Fibroblast of skin of left quadriceps (primary cell): ENCODE results near the gene POLR2I.
"Not testable (repeated sequence)": the region's sequence is repeated elsewhere in the genome, so short reads cannot be mapped to it uniquely, and the experiment has no call there.

Experiments used
- DNase-seq, 2 experiments: peaks; one replicate each; pipeline ENCODE4 v3.0.0-alpha.2; 2013; ENCODE audit warnings: low read depth in 2 of 2

POLR2I gene

GRCh38 chr19:36131221-36131620 is 16.5 kb upstream of the POLR2I start:
- not testable (repeated sequence) for DNase-seq

DNA sequence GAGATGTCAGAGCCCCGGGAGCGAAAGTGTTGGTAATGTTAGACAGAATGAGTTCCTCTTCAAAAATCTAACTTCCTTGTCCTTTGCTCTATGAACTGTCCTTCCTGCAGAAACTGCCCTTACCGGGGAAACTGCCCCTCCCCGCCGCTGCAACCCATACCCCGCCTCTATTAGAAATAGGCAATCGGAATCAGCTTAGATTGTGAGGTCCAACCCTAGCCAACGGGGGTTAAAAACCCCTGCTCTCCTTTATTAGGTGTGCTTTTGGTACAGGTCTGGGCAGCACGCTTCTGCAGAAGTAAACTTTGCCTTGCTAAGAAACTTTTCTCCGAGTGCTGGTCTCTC is 13.7 kb upstream of the POLR2I start:
- DNase-seq, result no peak

DNA sequence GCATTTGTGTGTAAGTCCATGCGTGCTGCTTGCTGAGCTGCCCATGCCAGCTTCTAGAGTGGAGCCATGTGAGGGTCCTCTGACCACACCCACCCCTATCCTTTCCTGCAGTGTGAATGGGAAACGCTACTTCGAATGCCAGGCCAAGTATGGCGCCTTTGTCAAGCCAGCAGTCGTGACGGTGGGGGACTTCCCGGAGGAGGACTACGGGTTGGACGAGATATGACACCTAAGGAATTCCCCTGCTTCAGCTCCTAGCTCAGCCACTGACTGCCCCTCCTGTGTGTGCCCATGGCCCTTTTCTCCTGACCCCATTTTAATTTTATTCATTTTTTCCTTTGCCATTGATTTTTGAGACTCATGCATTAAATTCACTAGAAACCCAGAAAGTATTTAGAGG is 10.9 kb upstream of the POLR2I start:
- DNase-seq, result no peak

DNA sequence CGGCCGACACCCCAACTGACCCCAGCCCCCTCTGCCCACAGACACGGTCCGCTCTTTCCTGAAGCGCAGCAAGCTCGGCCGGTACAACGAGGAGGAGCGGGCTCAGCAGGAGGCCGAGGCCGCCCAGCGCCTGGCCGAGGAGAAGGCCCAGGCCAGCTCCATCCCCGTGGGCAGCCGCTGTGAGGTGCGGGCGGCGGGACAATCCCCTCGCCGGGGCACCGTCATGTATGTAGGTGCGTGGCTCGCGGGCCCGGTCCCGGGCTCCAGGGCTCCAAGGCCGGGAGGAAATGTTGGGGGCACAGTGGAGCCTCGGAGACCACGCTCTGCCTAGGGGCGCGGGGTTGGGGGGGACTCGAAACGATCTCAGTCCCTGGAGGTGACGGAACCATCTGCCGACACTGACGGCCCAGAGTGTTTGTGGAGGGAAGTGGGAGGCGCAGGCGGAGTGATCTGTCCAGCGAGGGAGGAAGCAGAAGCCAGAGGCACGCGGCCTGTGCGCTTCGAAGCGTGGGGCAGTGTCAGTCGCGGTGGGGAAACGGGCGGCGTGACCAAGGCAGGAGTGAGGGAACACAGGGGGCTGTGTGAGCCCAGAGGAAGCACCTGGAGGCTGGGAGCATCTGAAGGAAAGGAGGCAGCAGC is 6.9 kb upstream of the POLR2I start:
- DNase-seq, result no peak

- no peak for DNase-seq
Observed at GRCh38 chr19:36120984-36121358, 6.3 kb upstream of the POLR2I start.

- DNase-seq, result no peak
Observed at GRCh38 chr19:36120092-36120983, 5.7 kb upstream of the POLR2I start.

GRCh38 chr19:36116344-36116637 is 1.6 kb upstream of the POLR2I start:
- no peak for DNase-seq

DNA sequence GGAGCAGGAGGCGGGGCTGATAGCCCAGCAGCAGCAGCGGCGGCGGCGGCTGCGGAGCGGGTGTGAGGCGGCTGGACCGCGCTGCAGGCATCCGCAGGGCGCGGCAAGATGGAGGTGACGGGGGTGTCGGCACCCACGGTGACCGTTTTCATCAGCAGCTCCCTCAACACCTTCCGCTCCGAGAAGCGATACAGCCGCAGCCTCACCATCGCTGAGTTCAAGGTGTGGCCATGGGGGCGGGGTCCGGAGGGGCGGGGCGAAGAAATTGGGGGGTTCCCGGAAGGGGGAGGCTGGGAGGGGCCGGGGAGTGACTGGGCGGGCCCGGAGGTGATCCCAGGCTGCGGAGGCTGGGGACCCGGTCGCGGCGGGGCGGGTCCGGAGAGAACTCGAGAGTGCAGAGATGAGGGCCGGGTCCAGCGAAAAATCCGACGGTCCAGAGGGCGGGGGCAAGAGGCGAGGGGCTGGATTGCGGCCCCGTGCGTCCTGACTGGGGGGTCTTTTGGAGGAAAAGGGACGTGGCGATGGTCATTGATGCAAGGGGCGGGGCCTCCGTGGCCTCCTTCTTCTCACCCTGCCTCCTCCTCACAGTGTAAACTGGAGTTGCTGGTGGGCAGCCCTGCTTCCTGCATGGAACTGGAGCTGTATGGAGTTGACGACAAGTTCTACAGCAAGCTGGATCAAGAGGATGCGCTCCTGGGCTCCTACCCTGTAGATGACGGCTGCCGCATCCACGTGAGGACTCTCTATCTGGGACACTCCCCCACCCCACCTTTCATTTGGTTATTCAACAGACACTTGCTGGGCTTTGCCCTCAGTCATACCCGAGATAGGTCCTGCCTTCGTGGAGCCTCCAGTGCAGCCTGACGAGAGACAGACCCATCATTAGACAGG is 1.0 kb upstream of the POLR2I start, which contains the start of gene TBCB:
TSS of gene TBCB (plus strand) at position 16 of the 891 bp plus-strand sequence. CDS start at position 109, 93 bp downstream.
- no peak for DNase-seq

DNA sequence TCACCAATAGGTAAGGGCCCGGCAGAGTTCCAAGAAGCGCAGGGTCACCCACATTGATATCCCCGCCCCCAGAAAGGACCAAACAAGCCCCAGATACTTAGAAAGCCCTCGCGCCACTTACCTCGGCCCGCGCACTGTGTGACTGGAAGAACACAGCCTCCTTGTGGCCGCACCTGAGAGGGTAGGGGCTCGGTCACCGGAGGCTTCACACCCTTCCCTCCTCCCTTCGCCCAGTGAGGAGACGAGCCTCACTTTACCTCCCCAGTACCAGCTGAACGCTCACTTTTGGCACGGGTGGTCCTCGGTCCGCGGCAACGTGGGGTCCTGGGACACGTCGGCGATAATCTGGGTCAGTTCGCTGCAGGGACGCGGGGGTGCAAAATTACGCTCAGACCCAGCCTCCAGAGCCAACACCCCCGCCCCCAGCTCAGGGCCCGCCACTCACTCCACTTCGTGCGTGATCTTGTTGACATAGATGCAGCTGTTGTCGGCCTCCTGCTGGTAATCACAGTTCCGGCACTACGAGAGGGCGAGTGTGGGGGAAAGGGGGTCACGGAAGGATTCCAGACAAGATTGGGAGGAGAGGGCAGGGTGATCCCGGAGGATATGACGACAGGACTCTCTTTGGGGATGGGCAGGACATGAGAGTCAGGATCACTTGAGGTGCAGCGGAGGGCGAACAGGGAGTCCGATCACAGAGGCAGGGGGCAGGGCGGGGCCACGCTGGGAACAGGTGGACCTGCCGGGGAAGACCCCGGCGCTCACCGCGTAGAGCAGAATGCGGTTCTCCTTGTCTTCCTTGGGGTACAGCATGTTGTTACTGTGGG is 568 bp downstream of the POLR2I start:
- no peak for DNase-seq

DNA sequence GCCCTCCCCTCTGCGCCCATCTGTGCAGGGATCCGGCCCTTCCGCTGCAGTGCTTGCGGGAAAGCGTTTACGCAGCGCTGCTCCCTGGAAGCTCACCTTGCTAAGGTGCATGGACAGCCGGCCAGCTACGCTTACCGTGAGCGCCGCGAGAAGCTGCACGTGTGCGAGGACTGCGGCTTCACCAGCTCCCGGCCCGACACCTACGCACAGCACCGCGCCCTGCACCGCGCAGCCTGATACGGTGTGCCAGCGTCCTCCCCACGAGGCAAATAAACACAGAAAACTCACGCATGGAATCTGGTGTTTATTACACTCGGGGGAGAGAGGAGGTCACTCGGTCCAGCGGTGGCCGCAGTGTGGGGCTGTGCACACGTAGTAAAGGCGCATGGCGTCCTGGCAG is 1.2 kb downstream of the POLR2I start:
- no peak for DNase-seq

GRCh38 chr19:36112678-36113077 is 2.0 kb downstream of the POLR2I start:
- DNase-seq, result no peak

DNA sequence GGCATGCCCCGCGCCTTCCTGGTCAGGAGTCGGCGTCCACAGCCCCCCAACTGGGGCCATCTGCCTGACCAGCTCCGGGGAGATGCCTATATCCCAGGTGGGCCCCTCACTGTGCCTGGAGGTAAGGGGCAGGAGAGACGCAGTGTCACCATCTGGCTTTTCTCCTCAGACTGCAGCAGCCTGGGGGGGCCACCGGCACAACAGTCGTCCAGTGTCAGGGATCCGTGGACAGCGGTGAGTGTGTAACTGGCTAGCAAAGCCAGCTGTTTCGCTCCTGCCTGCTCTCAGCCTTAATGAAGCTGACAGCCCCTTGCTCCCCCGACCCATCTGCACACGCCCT is 3.5 kb downstream of the POLR2I start:
- no peak for DNase-seq

DNA sequence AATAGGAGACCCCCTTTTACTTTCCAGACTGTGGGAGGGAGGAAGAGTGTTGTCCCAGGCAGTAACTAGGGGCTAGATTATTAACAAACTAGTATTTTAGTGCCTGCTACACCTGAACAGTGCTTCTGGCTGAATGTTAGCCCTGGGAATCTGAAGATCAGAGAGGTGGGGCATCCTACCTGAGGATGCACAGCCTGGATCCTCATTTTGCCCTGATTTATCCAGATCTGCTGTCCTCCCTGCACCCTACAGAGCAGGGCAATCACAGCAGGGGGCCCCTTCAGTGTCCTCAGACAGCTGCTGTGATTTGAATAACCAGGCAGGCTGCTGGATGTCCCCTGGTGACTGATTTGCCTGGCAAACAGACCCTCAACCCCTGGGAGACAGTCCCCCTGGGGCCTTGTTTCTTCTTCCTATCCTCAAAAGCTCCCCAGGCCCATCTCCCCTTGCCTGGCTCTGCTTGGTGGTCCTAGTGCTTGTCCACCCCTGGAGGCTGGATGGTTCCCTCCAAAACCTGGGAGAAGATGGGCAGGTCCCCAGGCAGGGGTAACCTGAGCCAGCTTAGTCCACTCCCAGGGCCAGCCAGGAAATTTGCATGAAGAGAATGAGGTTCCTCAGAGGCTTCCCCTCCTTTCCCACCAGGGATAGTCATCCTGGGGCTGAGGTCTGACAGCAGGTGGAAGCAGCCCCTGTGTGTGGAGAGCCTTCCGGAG is 4.0 kb downstream of the POLR2I start, which contains the start of gene OVOL3:
TSS of gene OVOL3 (plus strand) at position 657 of the 713 bp plus-strand sequence. CDS start 60 bp downstream, outside the sequence.
- DNase-seq, result no peak

GRCh38 chr19:36108684-36109083 is 6.0 kb downstream of the POLR2I start:
- DNase-seq, result no peak

DNA sequence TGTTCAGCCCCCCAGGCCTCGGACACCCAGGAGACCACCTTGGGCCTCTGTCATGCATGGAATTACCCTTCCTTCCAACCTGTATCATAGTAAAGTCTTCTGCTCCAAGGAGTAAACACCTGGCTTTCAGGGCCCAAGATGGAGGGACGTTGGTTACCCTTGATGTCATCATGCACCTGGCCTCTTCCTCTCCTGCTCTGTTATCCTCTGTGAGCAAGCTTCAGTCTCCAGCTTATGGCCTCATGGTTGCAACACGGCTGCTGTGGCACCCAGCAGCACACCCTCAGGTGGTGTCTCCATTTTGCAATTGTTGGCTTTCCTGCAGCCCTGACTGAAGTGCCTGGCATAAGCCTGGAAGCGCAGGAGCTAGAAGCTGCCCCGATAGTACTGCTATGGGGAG is 7.7 kb downstream of the POLR2I start:
- DNase-seq, result no peak

GRCh38 chr19:36106441-36106840 is 8.2 kb downstream of the POLR2I start:
- no peak for DNase-seq

- no peak for DNase-seq
Observed at GRCh38 chr19:36103842-36104552, 10.7 kb downstream of the POLR2I start.

DNA sequence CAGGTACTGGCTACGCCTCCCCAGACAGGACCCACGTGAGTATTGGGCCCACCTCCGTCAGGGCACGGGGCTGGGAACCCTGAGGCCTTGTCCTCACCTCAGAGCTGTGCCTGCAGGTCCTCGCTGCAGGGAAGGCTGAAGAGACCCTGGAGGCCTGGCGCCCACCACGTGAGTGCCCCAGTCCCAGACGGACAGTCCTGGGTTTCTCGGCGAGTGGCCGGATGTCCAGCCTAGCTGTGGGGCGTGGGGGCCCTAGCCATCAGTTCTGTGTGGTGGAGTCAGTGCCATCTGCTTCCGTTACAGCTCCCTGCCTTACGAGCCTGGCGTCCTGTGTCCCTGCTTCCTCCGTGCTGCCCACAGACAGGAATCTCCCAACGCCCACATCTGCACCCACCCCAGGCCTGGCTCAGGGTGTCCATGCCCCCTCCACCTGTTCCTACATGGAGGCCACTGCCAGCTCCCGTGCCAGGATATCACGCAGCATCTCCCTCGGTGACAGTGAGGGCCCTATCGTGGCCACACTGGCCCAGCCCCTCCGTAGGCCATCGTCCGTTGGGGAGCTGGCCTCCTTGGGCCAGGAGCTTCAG is 11.5 kb downstream of the POLR2I start:
- no peak for DNase-seq

- DNase-seq, result no peak
Observed at GRCh38 chr19:36101550-36102327, 12.9 kb downstream of the POLR2I start.
